GM21825 (cell line): ENCODE measurements around the gene CD22.
A peak's percentile ranks its signal among the peaks of the same experiment; 100 is the strongest.

ENCODE experiments used
- ATAC-seq: cut with Tn5 transposase; IDR thresholded peaks from one replicate; pipeline ENCODE4 v1.9.1; 2021; ENCODE audit warnings: mild to moderate bottlenecking, moderate library complexity; ENCODE audit not compliant: unreplicated experiment

Gene CD22

GRCh38 chr19:35295792-35296462 is 33.1 kb upstream of the CD22 start:
- peak; percentile 53 for ATAC-seq

DNA sequence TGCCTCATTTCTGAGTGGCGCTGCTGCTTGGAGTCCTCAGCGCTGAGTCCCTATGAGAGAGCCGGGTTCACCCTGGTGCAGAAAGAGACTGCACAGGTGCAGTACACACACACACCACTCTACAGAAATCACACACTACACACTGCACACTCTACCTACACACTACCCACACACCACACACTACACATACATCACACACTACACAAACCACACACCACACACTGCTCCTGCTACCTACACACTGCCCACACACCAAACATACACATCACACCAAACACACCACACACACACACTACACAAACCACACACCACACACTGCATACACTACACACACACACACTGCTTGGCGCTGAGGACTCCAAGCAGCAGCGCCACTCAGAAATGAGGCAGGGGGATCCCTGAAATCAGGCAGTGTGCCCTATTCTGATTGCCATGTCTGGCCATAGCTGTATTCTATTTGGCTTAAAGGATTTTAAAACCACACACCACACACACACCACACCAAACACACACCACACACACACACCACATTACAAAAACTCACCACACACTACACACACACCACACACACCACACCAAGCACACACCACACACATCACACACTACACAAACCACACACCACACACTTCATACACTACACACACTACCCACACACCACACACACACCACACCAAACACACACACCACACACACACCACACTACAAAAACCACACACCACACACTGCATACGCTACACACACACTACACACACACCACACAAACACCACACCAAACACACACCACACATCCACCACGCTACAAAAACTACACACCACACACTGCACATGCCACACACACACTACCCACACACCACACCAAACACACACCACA is 32.1 kb upstream of the CD22 start:
- no peak for ATAC-seq

DNA sequence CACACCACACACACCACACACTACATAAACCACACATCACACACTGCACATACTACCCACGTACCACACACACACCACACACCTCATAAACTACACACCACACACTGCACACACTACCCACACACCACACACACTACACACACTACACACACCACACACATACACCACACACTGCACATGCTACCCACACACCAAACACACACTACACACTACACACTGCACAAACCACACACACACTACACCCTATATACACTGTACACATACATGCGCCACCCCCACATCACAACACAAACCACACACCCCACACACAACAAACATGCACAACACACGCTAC is 31.5 kb upstream of the CD22 start:
- ATAC-seq, result no peak

DNA sequence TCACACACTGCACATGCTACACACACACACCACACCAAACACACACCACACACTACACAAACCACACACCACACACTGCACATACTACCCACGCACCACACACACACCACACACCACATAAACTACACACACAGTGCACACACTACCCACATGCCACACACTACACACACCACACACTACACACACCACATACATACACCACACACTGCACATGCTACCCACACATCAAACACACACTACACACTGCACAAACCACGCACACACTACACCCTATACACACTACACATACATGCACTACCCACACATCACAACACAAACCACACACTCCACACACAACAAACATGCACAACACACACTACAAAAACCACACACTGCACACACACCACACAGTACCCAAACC is 31.1 kb upstream of the CD22 start:
- ATAC-seq, result no peak

DNA sequence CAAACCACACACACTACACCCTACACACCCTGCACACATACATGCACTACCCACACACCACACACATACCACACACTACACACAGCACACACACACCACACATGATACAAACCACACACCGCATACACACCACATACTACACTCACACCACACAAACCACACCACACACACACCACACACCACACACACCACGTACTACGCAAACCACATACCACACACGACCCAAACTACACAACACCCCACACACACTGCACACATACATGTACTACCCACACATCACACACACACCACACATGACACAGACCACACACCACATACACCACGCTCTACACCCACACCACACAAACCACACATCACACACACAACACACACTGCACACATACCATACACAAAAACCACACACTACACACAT is 30.4 kb upstream of the CD22 start:
- no peak for ATAC-seq

- no peak for ATAC-seq
Observed at GRCh38 chr19:35299523-35300338, 29.3 kb upstream of the CD22 start.

DNA sequence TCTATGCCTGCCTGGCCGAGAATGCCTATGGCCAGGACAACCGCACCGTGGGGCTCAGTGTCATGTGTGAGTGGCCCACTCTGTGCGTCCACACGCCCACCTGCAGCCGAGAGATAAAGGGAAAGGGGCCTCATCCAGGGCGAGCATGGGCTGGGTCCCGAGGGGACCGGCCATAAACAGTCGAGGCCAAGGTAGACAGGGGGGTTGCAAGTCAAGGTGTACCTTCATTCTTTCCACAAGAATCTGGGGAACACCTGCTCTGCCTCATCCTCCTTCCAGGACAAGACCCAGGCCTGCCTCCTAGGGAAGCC is 28.7 kb upstream of the CD22 start:
- no peak for ATAC-seq

DNA sequence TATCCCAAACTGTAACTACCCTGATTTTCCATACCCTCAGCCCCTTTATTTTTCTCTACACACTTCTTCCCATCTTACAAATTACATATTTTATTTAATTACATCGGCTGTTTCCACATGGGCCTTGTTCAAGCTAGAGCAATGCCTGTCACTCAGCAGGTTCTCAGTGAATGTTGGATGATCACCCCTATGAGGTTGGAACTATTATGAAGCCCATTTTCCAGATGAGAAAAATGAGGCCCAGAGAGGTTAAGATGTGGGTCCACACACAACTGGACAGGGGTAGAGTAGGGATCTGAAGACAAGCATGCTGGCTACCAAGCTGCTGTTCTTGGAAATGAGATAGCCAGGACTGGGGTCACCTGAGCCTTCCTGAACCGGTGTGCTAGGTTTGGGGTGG is 27.0 kb upstream of the CD22 start:
- ATAC-seq, result no peak

DNA sequence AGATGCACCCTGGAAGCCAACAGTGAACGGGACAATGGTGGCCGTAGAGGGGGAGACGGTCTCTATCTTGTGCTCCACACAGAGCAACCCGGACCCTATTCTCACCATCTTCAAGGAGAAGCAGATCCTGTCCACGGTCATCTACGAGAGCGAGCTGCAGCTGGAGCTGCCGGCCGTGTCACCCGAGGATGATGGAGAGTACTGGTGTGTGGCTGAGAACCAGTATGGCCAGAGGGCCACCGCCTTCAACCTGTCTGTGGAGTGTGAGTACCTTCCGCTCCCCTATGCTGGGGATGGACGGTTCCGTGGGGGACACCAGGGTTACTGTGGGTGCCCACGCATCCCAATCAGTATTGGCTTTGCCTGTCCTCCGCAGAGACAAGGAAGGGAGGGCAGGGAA is 26.5 kb upstream of the CD22 start:
- no peak for ATAC-seq

DNA sequence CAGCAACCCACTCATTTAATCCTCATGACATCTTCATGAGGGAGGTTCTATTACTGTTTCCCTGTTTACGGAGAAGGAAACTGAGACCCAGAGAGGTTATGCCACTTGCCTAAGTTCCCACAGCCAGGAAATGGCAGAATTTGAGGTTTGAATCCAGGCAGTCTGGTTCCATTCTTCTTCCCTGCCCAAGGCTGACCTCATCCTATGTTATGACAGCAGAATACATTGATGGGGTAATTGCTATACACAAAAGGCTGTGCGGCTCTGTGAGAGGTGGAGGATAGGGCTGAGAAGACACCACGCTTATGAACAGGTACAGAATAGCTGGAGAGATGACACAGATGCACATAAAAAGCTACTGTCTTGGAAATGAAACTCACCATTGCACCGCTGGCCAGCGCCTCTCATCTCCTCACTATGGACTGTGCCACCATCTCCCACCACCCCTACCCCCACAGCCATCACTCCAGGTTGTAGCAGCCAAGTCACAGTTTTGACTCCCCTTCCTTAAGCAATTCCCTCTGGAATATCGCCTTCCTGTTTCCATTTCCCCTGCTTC is 25.6 kb upstream of the CD22 start:
- ATAC-seq, result no peak

DNA sequence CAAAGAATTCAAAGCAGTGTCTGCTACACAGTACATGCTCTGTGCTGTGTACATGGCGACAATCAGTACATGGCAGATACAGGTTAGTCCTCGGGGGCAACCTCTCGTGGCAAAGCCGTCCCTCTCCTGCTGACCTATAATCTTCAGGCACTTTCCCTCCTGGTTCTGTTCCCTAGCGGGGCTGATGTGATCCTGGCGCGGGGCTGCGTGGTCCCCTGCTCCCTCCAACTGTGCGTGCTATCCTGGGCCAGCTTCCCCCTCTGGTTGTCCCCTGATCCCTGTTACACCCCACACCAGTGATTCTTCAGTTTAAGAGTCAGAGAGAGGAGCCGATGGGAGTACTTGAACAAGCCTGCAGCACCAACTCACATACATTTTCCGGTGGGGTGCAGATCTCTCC is 25.0 kb upstream of the CD22 start:
- no peak for ATAC-seq

DNA sequence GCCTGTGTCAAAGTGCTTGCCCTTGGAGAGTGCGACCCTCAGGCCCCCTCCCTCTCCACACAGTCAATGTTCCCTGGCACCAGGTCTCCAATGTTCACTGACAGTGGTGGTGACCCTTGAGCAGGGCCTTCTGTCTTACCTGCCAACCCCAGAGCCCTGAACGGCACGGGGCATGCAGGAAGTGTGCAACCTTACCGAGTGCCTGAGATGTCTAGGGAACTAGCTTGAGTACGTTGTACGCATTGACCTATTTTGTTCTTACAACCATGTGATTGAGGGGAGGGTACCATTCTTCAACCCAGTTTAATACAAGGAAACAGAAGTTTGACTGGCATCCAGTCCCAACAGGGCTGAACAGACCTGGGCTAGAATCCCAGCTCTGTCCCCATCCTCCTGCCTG is 23.8 kb upstream of the CD22 start:
- ATAC-seq, result no peak

GRCh38 chr19:35306473-35307246 is 22.3 kb upstream of the CD22 start:
- no peak for ATAC-seq

GRCh38 chr19:35307931-35308330 is 21.1 kb upstream of the CD22 start:
- no peak for ATAC-seq

DNA sequence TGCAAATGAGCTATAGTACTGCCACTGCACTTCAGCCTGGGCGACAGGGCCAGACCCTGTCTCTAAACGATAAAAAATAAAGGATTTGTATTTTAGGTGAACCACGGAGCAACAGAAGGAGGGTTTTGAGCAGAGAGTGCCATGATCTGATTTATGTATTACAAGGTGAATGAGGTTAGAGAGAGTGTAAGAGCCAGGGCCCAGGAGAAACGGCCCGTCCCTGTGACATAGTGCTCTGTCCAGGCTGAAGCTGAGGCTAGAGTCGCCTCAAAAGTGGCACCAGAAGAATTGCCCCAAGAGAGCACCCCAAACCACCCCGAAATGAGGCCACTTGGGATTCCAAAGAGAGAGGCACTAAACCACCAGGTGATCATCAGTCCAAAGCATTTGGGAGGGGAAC is 20.1 kb upstream of the CD22 start:
- ATAC-seq, result no peak

- ATAC-seq, result no peak
Observed at GRCh38 chr19:35309481-35310279, 19.3 kb upstream of the CD22 start.

DNA sequence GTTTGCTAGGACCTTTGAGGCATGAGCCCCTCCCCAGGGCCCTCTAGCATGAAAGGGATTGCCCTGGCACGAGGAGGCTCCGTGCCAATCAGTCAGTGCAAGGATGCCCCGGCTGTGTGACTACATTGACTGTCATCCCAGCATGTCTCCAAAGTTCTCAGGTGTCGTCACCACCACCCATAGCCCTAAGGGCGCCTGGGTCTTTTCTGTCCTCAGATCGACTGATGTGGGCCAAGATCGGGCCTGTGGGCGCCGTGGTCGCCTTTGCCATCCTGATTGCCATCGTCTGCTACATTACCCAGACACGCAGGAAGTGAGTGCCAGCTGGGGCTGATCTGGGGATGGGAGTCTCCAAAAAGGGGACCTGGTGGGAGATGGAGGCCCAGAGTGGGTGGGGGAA is 18.7 kb upstream of the CD22 start:
- no peak for ATAC-seq

DNA sequence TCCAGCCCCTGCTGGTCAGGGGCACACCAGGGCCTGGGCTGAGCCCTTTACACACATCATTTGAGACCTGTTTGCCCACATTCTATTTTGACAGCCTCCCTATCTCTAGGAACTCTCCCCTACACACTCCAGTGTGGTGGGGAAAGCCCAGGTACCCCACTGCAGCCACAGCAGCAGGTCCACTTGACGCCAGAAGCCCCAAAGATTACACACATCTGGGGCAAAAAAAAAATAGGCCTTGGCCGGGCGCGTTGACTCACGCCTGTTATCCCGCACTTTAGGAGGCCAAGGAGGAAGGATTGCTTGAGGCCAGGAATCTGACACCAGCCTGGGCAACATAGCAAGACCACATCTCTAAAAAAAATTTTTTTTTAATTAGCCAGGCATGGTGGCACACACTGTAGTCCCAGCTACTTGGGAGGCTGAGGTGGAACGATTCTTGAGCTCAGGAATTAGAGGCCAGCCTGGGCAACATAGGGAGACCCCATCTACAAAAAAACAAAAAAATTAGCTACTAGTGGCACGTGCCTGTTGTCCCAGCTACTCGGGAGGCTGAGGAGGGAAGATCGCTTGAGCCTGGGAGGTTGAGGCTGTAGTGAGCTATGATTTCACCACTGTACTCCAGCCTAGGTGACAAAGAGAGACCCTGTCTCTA is 18.0 kb upstream of the CD22 start:
- ATAC-seq, result no peak

DNA sequence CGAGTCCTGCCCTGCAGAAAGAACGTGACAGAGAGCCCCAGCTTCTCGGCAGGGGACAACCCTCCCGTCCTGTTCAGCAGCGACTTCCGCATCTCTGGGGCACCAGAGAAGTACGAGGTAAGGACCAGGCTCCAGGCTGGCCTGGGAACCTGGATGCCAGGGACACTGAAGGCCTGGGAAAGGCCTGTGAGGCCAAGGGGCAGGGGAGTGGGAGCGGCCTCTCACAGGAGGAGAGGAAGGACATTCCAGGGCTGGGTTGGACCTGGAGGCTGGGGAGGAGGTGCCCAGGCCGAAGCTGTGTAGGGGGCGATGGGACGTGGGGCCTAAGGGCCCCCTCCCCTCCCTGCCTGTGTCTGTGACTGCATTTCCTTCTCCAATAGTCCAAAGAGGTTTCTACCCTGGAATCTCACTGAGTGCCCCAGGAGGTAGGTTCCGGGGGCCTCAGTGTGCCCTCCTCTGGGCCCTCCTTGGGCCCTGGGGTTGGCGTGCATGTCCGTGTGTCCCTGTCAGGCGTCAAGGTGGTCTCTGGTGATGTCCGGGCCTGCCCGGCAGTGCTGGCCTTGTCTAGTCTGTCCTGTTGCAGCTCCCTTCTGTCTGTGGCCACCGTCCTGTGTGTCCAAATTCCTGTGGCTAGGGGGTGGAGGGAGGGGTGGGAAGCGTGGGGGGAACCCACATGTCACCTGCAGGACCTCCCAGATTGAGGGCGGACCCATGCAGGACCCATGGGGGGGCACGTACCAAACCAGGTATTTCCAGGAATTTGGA is 16.9 kb upstream of the CD22 start:
- ATAC-seq, result no peak
